OCI-M2 (cell line): Measurements from ENCODE around the gene FAM174C.
A peak's percentile ranks its signal among the peaks of the same experiment; 100 is the strongest.

Source experiments
- DNase-seq: peaks from one replicate; lab custom pipeline; 2025; ENCODE audit not compliant: unreplicated experiment; lab: John Stamatoyannopoulos, UW

The FAM174C gene

GRCh38 chr19:1275260-1275975 is at the start of gene FAM174C:
FAM174C (plus strand) TSS chr19:1275530; CDS start chr19:1275550, 20 bp downstream.
- DNase-seq, result peak; percentile 63

DNA sequence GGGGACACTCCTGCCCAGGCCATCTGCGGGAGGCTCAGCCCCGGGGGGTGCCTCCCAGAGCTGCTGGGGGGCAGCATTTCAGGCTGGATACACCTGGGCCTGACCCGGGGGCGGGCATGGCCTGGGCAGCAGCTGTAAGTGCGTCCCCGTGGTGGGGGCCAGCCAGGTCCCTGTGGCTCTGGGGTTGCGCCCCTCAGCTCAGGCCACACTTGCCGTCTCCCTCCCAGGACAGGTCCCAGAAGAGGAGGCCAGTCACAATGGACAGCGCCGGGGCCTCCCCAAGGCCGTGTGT is 49.2 kb upstream of the FAM174C start:
- no peak for DNase-seq

DNA sequence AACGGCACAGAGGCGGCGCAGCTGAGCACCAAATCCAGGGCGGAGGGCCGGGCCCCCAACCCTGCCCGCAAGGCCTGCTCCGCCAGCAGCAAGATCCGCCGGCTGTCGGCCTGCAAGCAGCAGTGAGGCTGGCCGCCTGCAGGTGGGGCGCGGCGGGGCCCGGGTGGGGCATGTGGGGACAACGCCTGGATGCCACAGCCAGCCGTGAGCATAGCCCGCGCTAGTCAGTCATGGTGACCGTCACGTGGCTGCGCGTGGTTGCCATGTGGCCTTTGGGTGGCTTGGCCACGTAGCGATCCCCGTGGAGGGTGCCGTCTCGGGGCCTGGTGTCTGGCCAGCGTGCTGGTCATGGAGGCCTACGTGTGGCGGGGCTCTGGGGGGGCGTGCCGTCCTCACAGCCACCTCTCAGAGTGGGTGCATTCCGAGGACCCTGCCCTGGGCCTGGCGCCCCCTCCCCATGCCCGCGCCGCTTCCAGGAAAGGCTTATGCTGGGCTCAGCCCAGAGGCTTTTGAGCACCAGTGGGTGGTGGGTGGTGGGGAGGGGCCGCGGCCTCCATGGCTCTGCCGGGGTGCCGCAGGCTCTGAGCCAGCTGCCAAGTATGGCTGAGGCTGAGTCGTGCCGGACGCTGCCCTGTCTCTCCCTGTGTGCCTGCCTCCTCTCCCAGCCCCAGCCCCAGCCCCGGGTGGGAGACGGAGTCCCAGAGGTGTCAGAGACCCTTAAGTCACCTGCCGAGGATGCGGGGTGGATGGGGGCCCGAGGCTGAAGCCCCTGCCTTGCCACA is 48.6 kb upstream of the FAM174C start:
- DNase-seq, result no peak

DNA sequence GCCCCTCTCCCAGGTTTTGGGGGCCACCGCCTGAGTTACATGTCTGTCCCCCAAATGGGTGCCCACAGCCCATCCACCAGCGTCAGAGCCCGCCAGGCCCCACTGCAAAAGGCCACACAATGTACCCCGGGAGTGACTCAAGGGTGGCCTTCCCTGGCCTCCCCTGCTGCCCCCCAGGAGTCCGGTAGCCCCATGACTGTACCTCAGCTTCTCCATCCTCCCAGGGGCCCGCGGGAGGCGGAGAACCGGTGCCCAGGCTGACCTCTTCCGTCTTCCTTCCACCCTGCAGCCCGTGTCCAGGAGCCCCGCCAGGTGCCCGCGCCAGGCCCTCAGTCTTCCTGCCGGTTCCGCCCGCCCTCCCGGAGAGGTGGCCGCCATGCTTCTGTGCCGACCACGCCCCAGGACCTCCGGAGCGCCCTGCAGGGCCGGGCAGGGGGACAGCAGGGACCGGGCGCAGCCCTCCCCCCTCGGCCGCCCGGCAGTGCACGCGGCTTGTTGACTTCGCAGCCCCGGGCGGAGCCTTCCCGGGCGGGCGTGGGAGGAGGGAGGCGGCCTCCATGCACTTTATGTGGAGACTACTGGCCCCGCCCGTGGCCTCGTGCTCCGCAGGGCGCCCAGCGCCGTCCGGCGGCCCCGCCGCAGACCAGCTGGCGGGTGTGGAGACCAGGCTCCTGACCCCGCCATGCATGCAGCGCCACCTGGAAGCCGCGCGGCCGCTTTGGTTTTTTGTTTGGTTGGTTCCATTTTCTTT is 47.9 kb upstream of the FAM174C start:
- no peak for DNase-seq

DNA sequence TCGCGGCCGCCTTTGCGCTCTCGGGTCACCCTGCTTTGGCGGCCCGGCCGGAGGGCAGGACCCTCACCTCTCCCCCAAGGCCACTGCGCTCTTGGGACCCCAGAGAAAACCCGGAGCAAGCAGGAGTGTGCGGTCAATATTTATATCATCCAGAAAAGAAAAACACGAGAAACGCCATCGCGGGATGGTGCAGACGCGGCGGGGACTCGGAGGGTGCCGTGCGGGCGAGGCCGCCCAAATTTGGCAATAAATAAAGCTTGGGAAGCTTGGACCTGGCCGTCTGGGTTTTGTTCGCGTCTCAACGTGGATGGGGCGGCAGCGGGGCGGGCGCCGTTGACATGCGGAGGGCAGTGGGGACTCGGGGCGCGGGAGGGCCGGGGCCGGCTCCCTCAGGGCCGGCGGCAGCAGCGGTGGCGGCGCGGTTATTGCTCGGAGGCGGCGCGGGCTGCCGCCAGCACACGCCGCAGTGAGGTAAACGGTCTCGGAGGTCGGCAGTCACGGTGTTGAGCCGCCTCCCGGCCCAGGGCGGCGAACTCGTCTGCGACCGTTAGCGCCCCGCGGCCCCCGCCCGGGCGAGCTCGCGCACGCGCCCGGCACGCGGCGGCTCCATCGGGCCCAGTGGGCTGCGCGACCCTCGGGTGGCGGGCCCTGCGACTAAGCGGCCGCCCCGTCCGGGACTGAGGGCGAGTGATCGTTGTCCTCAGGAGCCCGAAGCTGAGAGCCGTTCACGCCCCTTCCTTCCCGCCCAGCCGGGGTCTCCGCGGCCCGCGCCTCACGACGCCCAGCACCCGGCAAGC is 47.0 kb upstream of the FAM174C start:
- DNase-seq, result no peak

- no peak for DNase-seq
Measured at GRCh38 chr19:1229056-1229923, 46.0 kb upstream of the FAM174C start.

DNA sequence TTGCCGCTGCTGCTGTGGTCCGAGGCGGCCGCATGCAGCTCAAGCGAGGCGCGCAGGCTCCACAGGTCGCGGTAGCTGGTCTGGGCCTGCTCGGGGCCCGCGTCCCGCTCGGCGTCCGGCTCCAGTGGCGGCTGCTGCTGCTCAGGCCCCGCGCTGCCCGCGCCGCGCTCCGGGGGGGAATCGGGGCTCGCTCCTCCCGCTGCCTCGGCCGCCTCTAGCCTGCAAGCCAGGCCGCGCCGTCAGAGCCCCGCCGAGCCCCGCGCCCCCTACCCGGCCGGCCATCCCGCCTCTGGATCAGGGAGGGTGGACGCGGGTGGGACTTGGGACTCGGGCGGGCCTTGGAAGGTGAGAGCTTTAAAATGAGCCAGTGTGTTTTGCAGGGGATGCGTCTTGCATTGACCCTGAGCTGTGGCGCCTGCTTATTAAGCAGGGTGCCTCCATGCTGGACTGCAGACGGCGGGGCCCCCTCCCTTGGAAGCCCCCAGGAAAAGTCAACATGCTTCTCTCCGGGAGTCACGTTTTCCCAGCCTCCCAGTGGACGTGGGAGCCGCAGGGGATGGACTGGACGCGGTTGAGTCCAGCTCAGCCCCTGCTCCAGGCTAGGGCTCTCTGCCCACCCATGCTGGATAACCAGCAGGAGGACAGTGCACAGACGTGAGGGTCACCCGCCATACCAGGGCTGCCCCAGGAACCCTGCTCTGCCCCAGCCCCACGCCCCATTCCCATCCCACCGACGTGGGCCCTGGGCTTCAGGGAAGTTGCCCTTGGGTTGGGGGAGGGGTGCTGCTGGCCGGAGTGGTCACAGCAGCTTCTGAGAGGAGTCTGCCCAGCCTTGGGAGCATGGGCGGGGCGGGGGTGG is 45.2 kb upstream of the FAM174C start:
- DNase-seq, result no peak

GRCh38 chr19:1230783-1231489 is 44.4 kb upstream of the FAM174C start:
- DNase-seq, result no peak

- no peak for DNase-seq
Measured at GRCh38 chr19:1231729-1232637, 43.3 kb upstream of the FAM174C start.

DNA sequence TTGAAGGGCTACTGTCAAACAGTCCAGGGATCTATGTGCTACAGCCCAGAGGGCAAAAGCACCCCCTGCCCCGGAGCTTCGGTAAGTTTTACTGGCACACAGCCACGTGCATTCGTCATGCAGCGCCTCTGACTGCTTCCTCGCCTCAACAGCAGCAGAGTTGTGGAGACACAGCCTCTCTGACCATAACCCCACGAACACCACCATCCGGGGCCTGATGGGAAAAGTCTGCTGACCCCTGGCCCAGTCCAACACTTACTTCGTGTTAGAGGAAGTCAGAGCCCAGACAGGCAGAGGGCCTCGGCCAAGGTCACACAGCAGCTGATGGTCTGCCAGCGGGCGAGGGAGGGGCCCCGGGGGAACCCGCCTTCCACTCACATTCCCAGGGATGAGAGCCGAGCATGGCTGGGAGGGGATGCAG is 42.7 kb upstream of the FAM174C start:
- DNase-seq, result no peak

- no peak for DNase-seq
Measured at GRCh38 chr19:1233115-1233667, 42.1 kb upstream of the FAM174C start.

DNA sequence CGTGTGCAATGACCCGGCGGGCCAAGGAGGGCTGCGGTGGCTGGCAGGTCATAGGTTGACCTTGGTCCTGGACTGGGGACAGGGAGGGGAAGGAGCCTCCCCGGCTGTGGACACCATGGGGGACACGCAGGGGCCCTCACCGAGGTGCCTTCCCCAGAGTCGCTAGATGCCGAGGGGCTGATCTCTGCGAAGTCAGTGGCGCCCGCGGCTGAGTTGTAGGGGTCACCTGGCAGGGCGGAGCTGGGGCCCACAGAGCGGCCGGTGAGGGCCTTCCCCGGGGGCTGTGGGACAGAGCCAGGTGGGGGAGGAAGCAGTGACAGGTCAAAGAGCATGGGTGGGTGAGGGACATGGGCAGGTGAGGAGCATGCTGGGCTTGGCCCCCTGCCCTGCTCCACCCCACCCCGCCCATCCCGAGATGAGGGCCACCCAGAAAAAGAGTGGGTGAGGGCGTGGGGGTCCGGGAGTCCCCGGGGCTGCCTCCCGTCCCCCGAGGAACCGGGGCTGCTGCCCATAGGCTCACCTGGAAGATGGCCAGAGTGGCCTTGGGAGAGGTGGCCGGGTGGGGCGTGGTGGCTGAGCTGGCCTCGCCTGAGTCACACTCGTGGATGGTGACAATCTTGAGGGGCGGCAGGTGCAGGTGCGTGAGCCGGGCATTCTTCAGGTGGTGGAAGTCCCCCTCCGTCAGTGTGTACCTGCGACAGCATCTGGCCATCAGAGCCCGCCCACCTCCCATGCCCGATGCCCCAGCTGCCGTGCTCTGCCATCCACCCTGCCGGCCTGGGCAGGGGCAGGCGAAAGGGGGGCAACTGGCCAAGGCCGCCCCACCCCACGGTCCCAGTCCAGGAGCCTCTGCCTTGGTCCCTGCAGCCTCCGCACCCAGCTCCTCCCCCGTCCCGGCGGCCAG is 41.0 kb upstream of the FAM174C start:
- DNase-seq, result no peak

DNA sequence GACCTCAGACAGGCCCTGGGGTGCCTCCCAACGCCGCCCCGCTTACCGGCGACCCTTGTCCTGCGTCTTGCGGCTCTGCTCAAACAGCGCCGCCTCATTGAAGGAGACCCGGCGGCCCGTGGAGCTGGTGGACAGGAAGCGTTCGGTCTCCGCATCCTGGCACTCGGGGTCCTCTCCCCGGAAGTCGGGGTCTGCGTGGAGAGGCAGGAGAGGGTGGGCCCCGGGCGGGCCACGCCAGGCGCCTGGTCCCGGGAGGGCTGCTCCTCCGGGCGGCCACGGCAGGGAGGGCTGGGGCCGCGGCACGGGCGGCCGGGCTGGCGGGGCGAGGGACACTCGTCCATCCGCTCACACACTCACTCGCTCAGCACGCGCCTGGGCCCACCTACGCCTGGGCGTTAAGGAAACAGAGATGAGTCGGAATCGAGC is 40.4 kb upstream of the FAM174C start:
- DNase-seq, result no peak

DNA sequence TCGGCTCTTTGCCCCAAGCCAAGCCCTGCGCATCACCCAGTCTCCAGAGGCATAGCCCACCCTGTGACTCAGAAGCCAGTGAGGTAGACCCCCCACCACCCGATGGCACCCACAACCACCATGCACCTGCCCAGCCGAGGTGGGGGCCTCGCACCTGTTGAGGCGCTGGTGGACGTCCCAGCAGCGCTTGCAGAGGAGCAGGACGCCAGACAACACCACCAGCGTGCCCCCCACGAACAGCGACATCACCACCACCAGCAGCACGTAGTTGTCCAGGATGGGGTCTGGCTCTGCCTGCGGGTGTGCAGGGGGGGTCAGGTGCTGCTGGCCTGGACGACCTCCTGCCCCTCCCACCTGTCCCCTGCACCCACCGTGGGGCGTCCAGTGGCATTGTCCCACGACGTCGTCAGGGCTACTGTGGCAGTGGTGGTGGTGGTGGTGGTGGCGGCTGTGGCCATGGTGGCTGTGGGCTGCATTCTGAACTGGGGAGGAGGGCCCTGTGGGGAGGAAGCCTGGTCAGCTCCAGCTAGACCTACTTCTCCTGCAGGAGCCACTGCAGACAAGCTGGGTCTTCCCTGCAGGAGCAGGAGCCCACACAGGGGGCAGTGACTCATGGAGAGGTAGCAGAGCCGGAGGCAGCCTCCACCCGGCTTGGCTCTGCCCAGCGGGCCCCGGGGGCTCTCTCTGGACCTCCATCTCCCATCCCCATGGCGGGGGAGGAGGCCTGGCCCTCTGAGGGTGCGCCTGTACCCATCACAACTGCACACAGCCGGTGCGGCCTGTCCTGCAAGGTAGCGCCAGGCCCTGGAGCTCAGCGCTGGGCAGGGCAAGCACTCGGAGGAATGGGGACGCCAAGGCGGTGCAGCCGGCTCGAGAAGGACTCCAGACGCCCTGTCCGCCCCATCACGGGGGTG is 39.4 kb upstream of the FAM174C start:
- DNase-seq, result no peak

GRCh38 chr19:1236576-1236975 is 38.8 kb upstream of the FAM174C start:
- DNase-seq, result no peak
